ENCODE measurements around the gene HEXD.

- TF ChIP-seq POLR2AphosphoS5 (IDR thresholded peaks at IDR 0.05) (no peak), CTCF (IDR thresholded peaks at IDR 0.05) (no peak), EP300 (IDR thresholded peaks at IDR 0.05) (no peak), POLR2A (IDR thresholded peaks at IDR 0.05; ENCODE audit: low read depth) (no peak)
Observed at GRCh38 chr17:82491533-82491932, 73.4 kb downstream of the HEXD start.

All from esophagus muscularis mucosa (tissue), 4 donors.